HPDE6-E6E7 (cell line): ENCODE data around the gene MAP3K12.
"Not testable (repeated sequence)": the region's sequence is repeated elsewhere in the genome, so short reads cannot be mapped to it uniquely, and the experiment has no call there.

Source experiments
- DNase-seq: peaks from one replicate; pipeline ENCODE4 v3.0.0; 2011; ENCODE audit warnings: missing footprints; ENCODE audit errors: extremely low spot score

MAP3K12 gene

DNA sequence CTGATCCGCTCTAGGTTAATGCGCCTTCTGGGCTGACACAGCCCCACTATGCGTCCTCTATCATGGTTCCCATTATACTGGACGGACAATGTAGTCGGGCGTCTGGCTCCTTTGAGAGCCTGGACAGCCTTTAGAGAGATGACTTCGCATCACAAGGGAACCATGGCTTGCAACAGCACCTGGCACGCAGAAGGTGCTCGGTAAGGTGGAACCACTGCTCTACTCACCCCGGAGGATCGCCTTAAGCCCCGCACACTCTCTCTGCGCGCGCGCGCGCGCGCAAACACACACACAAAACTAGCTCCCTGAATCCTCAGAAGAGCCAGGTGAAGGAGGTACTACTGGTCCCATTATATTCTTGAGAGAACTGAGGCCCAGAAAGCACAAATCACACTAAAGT lies 7.1 kb downstream of the MAP3K12 start:
- no peak for DNase-seq

DNA sequence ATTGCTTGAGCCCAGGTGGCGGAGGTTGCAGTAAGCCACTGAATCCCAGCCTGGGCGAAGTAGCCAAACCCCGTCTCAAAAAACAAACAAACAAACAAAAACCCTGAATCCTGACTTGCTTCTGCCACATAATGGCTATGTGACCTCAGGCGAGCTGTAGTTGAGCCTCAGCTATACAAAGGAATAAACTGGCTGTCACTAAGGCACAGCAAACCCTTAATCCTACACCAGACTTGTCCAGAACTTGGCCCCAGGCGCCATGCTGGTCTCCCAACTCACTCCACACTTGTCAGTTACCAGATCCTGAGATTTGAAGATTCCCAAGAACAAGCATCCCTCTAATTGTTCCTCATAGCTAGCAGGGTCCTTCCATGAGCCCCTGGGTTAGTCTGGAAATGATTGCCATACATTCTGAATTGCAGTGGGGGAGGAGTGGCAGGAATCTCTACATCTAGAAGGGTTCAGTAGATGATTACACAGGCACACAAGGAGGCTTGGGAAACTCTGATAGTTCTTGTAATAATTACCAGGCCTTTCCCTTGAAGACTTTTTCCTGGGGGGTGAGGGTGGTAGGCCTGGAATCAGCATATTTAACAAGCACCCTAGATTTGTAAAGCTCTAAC lies 9.9 kb downstream of the MAP3K12 start:
- no peak for DNase-seq

DNA sequence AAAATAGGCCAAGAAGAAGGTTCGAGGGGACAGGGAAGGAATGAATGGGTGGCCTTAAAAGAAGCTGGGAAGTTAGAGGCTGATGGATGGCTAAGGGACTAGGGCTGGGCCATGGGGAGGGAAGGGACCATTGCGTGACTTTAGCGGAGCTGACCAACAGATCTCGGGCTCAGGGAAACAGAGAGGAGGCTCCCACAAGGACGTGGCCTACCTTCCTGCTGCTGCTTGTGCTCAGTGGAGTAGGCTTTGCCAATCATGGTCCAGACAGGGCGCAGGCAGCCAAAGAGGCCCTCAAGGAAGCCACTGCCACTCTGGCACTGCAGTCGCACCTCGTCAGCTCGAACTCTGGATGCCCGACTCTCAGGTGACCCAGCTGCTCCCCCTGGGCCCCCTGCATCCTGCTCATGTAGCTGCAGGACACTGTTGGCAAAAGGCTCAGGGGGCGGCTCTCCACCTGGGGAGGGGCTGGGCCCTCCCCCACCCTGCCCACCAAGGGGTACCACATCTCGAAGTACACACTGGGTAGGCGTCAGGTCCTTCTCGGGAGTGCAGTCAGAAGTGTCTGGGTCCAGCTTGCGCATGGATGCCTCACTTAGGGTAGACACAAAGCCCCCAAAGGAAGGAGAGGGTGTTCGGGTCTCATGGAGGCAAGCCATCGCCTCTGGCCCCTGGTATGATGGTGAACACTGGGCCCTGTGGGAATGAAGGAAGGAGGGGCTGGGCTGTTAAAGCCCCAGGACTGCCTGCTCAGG lies 12.3 kb downstream of the MAP3K12 start:
- DNase-seq, result no peak

DNA sequence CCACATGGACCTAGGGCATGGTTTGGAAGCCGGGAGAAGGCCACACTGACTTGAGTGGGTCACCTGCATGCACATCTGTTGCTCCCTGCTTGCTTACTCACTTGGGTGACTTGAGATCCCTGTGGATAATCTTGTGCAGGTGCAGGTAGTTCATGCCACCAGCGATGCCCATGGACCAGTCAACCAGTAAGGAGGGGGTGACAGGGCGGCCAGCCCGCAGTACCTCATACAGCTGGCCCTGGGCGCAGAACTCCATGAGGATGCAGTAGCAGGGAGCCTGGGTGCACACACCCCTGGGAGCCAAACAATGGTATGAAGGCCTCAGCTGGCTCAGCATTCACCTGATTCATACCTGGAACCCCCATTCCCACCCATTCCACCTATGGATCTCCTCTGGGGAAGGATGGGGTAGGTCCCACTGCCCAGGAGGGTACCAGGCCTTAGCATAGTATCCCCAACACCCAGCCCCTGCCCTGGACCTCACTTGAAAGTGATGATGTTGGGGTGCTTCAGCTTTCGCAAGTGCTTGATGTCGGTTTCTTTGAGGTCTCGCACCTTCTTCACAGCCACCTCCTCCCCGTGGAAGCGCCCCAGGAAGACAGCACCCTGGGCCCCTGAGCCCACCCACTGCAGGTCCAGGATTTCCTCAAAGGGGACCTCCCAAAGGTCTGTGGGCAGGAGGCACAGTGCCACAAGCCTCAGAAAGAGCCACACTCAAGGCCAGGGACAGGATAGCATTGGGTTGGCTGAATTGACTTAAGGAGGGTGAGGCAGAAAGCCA lies 13.1 kb downstream of the MAP3K12 start:
- DNase-seq, result no peak

DNA sequence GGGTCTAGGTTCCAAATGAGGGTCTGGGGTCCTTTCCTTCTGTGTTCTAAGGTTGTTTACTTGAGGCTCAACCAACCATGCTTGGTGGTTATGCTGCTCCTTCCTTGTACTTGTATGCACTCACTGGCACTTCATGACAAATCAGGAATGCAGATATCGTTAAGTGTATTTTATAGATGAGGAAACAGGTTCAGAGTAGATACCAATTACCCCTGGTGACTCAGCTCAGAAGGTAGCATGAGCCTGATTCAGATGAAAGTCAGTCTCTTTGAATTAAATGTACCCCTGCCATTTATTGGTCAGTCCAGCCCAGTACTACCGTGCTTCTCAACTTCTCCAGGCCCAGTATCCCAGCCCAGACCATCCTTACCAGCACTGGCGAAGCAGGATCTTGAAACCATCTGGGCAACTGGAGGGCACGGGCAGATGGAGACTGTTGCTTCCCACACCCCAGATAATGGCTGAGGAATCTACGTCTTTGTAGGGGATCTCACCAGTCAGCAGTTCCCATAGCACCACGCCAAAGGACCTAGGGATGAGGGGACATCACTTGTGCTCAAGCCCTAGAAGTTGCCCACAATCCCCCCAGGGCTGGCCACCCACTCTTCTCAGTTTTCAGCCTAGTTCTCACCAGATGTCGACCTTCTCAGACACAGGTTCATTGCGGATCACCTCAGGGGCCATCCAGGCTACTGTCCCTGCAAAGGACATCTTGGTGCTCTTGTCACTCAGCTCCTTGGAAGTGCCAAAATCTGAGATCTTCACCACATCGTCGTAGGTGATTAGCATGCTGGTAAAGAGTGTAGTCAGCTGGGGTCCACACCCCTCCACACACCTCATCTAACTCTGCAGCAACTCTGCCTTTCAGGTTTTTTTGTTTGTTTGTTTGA lies 14.3 kb downstream of the MAP3K12 start:
- no peak for DNase-seq

- DNase-seq, result no peak
These were observed 15.3 kb downstream of the MAP3K12 start for GRCh38 chr12:53483979-53484377.

DNA sequence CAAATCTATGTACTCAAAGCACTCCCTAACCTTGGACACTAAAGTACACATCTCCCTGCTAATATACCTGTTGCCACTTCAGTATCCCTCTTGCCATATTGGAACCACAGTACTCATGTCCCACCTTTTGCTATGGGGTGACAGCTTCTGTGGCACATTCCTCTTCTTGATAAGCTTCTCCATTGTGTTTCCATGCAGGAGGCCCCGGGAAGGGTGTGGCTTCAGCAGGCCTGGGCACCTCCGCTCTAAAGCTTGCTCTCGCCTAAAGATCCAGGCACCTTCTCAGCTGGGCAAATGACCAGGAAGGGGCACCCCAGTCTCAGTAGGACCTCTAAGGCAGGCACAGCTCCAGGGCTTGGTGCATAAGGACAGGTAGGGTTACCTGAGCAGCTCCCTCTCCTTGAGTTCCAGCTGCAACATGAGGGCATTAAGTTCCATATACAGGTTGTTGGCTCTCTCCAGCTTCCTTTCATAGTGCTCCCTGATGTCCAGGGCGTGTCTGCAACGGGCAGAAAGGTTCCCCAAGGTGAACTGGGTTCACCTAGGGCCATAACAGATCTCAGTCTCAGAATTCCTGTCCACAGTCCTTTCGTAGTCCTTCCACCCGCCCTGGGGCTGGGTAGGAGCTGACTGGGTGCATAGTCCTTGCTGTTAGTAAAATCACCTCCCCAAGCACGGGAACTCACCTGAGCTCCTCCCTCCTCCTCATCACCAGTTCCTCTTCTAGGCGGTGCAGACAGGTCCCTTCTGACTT lies 15.9 kb downstream of the MAP3K12 start:
- no peak for DNase-seq

- DNase-seq, result no peak
These were observed 16.6 kb downstream of the MAP3K12 start for GRCh38 chr12:53482626-53483168.

DNA sequence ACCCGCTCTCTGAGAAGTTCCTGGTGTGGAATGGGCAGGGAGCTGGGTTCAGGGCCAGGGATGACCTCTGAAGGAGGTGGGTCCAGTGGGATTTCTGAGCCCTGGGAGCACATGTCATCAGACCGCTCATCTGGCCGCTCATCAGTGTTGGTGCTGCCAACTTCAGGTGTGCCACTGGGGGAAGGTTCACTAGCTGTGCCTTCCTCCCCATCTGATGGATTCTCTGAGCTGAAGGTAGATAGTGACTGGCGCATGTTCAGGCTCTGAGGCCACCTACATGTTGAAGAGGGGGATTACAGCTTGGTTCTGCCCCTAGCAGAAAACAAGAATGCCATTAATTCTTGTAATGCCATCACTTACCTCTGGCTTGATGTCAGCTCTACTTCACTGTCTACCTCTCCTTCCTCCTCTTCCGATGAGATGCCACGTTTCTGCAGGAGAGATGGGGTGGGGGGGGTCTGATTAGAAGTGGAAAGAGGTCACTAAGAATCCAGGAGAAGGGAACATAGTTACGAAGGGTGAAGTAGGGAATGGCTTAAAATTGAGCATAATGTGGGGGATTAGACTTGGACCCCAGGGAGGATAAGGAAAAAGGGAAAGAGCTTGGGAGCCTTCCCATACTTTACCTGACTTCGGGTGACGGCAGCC lies 17.2 kb downstream of the MAP3K12 start:
- DNase-seq, result no peak

GRCh38 chr12:53481458-53481857 lies 17.8 kb downstream of the MAP3K12 start:
- DNase-seq, result not testable (repeated sequence)

GRCh38 chr12:53480491-53481442 lies 18.5 kb downstream of the MAP3K12 start:
- no peak for DNase-seq

DNA sequence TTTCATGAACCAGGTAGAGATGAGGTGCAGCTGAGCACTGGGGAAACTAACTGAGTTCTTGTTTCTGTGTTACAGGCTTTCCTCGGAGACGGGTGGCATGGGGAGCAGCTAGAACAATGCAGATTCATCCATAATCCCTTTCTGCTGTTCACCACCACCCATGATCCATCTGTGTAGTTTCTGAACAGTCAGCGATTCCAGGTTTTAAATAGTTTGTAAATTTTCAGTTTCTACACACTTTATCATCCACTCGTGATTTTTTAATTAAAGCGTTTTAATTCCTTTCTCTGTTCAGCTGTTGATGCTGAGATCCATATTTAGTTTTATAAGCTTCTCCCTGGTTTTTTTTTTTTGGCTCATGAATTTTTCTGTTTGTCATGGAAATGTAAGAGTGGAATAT lies 19.9 kb downstream of the MAP3K12 start:
- no peak for DNase-seq

- no peak for DNase-seq
These were observed 20.4 kb downstream of the MAP3K12 start for GRCh38 chr12:53478865-53479264.

GRCh38 chr12:53476769-53477209 lies 22.5 kb downstream of the MAP3K12 start:
- DNase-seq, result no peak

GRCh38 chr12:53474819-53475218 lies 24.4 kb downstream of the MAP3K12 start:
- DNase-seq, result no peak

DNA sequence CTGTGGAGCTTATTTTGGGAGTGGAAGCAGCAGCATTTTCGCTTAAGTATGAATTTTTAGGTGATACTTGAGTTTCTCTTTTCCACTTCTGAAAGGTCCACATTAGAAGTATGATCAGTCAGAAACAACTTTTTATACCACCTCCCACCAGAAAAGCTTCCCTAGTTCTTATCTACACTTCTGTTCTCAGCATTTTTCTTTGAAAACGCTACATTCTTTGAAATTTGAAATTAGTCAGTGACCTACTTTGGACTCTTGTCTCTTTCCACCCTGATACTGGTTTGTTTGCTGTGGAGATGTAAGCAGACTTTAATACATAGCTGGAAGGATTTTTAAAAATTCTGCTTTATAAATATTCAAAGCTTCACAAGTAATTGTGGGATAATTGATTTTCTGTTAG lies 25.2 kb downstream of the MAP3K12 start:
- no peak for DNase-seq

- no peak for DNase-seq
These were observed 27.1 kb downstream of the MAP3K12 start for GRCh38 chr12:53472056-53472582.

DNA sequence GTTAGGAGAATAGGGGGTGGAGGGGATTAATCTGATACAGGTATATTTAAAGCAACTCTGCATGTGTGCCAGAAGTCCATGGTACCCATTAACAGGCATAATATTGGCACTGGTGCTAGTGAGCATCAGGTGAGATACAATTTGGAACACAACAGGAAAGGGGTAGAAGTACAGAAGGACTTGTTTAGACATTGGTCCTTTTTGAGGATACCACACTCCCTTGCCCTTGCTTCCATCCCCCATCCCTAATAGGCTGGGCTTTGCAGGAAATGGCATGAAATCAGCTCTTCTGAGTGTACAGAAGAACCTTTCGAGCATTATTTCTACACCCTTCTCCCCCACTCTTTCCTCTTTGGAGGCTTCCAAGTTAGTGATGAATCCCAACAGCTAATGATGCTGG lies 31.0 kb downstream of the MAP3K12 start:
- DNase-seq, result no peak

DNA sequence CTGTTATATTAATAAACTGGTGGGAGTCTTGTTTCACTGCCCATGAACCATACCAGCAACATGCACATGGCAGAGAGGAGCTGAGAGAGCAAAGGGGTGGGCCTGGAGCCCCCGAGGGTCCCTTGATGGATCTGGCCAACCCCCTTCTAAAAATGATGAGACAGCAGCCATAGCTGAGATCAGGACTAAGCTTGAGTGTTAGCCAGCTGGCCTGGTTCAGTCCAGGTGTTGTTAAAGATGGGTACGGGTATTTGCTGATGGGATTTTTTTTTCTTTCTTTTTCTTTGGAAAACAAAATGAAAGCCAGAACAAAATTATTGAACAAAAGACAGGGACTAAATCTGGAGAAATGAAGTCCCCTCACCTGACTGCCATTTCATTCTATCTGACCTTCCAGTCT lies 31.4 kb downstream of the MAP3K12 start:
- DNase-seq, result no peak
